B cell (primary cell): ENCODE results near the gene CDH13.

Experiments
- EZH2 ChIP-seq: IDR thresholded peaks from 2 replicates; pipeline ENCODE4 v1.6.1; 2012; ENCODE audit warnings: borderline replicate concordance, low read depth, mild to moderate bottlenecking, moderate library complexity, low read length; ENCODE audit not compliant: insufficient read depth, poor library complexity, severe bottlenecking
- TF ChIP-seq, protein P1 (sequence below): fragments of 200-600 bp; IDR thresholded peaks from one replicate; pipeline ENCODE4 v1.8.0; 2022; ENCODE audit warnings: antibody characterized with exemption, mild to moderate bottlenecking

- TF ChIP-seq EZH2, result no peak
- TF ChIP-seq, protein P1, sequence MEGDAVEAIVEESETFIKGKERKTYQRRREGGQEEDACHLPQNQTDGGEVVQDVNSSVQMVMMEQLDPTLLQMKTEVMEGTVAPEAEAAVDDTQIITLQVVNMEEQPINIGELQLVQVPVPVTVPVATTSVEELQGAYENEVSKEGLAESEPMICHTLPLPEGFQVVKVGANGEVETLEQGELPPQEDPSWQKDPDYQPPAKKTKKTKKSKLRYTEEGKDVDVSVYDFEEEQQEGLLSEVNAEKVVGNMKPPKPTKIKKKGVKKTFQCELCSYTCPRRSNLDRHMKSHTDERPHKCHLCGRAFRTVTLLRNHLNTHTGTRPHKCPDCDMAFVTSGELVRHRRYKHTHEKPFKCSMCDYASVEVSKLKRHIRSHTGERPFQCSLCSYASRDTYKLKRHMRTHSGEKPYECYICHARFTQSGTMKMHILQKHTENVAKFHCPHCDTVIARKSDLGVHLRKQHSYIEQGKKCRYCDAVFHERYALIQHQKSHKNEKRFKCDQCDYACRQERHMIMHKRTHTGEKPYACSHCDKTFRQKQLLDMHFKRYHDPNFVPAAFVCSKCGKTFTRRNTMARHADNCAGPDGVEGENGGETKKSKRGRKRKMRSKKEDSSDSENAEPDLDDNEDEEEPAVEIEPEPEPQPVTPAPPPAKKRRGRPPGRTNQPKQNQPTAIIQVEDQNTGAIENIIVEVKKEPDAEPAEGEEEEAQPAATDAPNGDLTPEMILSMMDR, result no peak
These were observed 136.6 kb downstream of the CDH13 start for GRCh38 chr16:82763371-82763770.
